Activated CD4-positive, alpha-beta T cell treated with anti-CD3 and anti-CD28 coated beads for 36 hours (primary cell): Measurements from ENCODE around the gene RAB17. TPM values are rescaled to one million over a fixed set of nuclear protein-coding genes. Genes with fewer than 3 reads are reported as not detected.

Source experiments
- ATAC-seq: fragments of 200-7000 bp; cut with Tn5 transposase; one replicate; pipeline ENCODE4 v1.10.0; 2021; ENCODE audit warnings: mild to moderate bottlenecking, moderate library complexity
- CTCF ChIA-PET: fragments of 350-600 bp; sonication (Branson Sonifier 250); formaldehyde crosslinking; loops from one replicate; lab custom pipeline; 2021; ENCODE audit warnings: antibody characterized with exemption; lab: Charles Lee
- POLR2A ChIA-PET: fragments of 350-600 bp; sonication (Branson Sonifier 250); formaldehyde crosslinking; loops from one replicate; lab custom pipeline; 2021; ENCODE audit warnings: antibody characterized with exemption, inconsistent platforms; lab: Charles Lee
- DNase-seq: peaks from one replicate; pipeline ENCODE4 v3.0.0-alpha.2; 2020
- H3K27ac Mint-ChIP-seq: one replicate; pipeline ENCODE4 v1.8.0; 2021; ENCODE audit warnings: mixed read lengths
- H3K27me3 Mint-ChIP-seq: one replicate; pipeline ENCODE4 v1.8.0; 2021; ENCODE audit warnings: mixed read lengths
- H3K36me3 Mint-ChIP-seq: one replicate; pipeline ENCODE4 v1.8.0; 2021; ENCODE audit warnings: low read depth, mixed read lengths
- H3K4me1 Mint-ChIP-seq: one replicate; pipeline ENCODE4 v1.8.0; 2021; ENCODE audit warnings: mixed read lengths
- H3K4me3 Mint-ChIP-seq: one replicate; pipeline ENCODE4 v1.8.0; 2021; ENCODE audit warnings: mild to moderate bottlenecking, moderate library complexity, mixed read lengths
- H3K9me3 Mint-ChIP-seq: one replicate; pipeline ENCODE4 v1.8.0; 2021; ENCODE audit warnings: low read depth, mixed read lengths
- intact Hi-C, 2 experiments: fragments of 100-400 bp; cut with DNase I in 1 of 2; cut with micrococcal nuclease in 1 of 2; formaldehyde crosslinking; loops; one replicate each; pipeline versions ENCODE4 v1.14.2 to v1.15.1; 2022 to 2024; cut with DNase I, micrococcal nuclease
- total RNA-seq, 2 experiments: library from RNA; stranded (reverse); gene quantifications; one replicate each; pipeline ENCODE4 v1.2.3, GENCODE V29; 2021

Gene RAB17
- total RNA-seq, 2 experiments from 2014 or later: 0.18 to 0.30 TPM

- DNase-seq (no peak), ATAC-seq (no peak)
- ChIA-PET CTCF (interaction anchor here (1.1 to 1.3 kb wide), 2 partner anchors 18 to 55 kb away, joined by 3 to 9 read pairs; no protein-coding TSS in a partner anchor), POLR2A (no interaction called here)
- Mint-ChIP-seq H3K27me3 (no peaks in the 10 kb centered on the region), H3K27ac (no peak overlapping the region), H3K4me3 (no peak overlapping the region), H3K36me3 (no peaks in the 10 kb centered on the region), H3K9me3 (no peaks in the 10 kb centered on the region), H3K4me1 (no peaks in the 10 kb centered on the region)
- intact Hi-C loops: no loop called here
Observed at GRCh38 chr2:237567276-237568029, 23.1 kb downstream of the RAB17 start.

DNA sequence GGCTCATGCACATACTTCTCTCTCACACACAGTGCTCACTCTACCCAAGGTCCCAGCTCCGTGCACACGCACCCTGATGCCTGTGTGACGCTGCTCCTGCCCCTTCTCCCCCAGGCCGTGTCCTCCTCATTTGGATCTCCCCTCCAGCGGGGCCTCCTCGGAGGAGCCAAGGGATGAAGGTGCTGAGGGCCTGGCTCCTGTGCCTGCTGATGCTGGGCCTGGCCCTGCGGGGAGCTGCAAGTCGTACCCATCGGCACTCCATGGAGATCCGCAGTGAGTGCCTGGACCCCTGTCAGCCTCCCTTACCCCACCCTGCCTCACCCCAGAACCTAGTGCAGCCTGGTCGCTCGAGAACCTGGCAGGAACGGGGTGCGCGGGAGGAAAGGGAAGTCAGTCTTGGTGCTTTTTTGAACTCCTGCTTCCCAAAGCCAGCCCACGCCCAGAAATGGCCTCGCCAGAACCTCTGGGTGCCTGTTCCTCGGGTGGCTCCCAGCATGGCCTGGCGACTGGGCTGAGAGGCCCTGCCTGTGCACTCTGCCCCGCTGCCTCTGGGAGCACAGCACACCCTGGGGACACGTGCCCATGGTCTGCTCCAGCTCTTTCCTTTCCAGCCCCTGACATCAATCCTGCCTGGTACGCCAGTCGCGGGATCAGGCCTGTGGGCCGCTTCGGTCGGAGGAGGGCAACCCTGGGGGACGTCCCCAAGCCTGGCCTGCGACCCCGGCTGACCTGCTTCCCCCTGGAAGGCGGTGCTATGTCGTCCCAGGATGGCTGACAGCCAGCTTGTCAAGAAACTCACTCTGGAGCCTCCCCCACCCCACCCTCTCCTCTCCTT is 23.9 kb downstream of the RAB17 start, which contains the start of gene PRLH:
PRLH (plus strand) TSS at position 174 of the 835 bp plus-strand sequence; CDS start at position 174, 0 bp downstream.
- no peak for DNase-seq
- Mint-ChIP-seq H3K27ac (no peak within 1 kb of the TSS), H3K4me1 (no peaks in the 10 kb centered on the region), H3K9me3 (no peaks in the 10 kb centered on the region), H3K36me3 (no peaks in the 10 kb centered on the region), H3K4me3 (no peak within 1 kb of the TSS), H3K27me3 (no peaks in the 10 kb centered on the region)
- ChIA-PET CTCF (interaction anchor here (1.3 kb wide), 1 partner anchor 54 kb away, joined by 9 read pairs; no protein-coding TSS in a partner anchor), POLR2A (interaction anchor here (0.6 kb wide), 1 partner anchor 439 kb away, joined by 3 read pairs; no protein-coding TSS in a partner anchor)
- no peak for ATAC-seq
- intact Hi-C loops: no loop called here

- CTCF ChIA-PET: no interaction called here
- ATAC-seq: no peak
Observed at GRCh38 chr2:237565974-237566373, 24.6 kb downstream of the RAB17 start.

DNA sequence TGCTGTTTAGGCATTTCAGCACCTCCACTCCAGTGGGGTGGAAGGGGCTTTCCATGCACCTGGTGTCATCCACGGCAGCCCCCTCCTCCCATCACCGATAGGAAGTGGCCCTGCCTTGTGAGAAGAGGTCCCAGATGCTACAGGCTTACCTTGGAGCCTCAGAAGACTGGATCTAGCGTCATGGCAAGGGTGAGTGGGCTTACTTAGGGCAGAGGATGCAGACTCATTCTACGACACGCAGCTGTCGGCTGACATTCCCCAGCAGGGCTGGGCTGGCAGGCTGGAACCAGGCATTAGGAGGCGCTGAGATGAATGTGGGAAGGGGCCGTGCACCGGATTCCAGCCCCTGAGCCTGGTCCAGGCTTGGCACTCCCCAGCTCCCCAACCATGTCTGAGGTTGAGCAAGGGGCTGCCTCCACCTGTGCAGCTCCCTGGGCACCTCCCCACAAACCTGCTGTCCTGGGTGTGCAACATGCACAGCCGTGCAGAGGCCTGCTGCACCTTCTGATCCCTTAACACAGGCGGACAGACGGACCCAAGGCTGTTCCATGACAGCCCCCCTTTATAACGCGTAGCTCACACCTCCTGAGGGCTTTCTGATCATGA is 25.9 kb downstream of the RAB17 start:
- ChIA-PET CTCF (interaction anchor here (2.0 kb wide), 1 partner anchor 8 kb away, joined by 12 read pairs; no protein-coding TSS in a partner anchor), POLR2A (no interaction called here)
- Mint-ChIP-seq H3K27ac (no peak overlapping the region), H3K27me3 (no peaks in the 10 kb centered on the region), H3K9me3 (no peaks in the 10 kb centered on the region), H3K4me1 (no peaks in the 10 kb centered on the region), H3K4me3 (no peak overlapping the region), H3K36me3 (no peaks in the 10 kb centered on the region)
- ATAC-seq (no peak), DNase-seq (no peak)
- intact Hi-C loops: no loop called here

More at GRCh38 chr2:237565974-237566373, 24.6 kb downstream of the RAB17 start:
- no peaks in the 10 kb centered on the region for H3K27me3 Mint-ChIP-seq
- H3K4me1 Mint-ChIP-seq: no peaks in the 10 kb centered on the region
- DNase-seq: no peak
- no peaks in the 10 kb centered on the region for H3K36me3 Mint-ChIP-seq
- H3K9me3 Mint-ChIP-seq: no peaks in the 10 kb centered on the region
- intact Hi-C loops: no loop called here
- POLR2A ChIA-PET: no interaction called here
- no peak overlapping the region for H3K27ac Mint-ChIP-seq
- no peak overlapping the region for H3K4me3 Mint-ChIP-seq

GRCh38 chr2:237563816-237564215 is 26.7 kb downstream of the RAB17 start:
- ChIA-PET POLR2A (no interaction called here), CTCF (interaction anchor here (0.6 to 2.0 kb wide), 3 partner anchors 8 to 143 kb away, joined by 3 to 12 read pairs (median 3); no protein-coding TSS in a partner anchor)
- H3K4me1 Mint-ChIP-seq: no peaks in the 10 kb centered on the region
- no peaks in the 10 kb centered on the region for H3K36me3 Mint-ChIP-seq
- no peak for ATAC-seq
- H3K9me3 Mint-ChIP-seq: no peaks in the 10 kb centered on the region
- intact Hi-C loops: no loop called here
- H3K27me3 Mint-ChIP-seq: no peaks in the 10 kb centered on the region
- H3K27ac Mint-ChIP-seq: no peak overlapping the region
- no peak overlapping the region for H3K4me3 Mint-ChIP-seq
- no peak for DNase-seq

- CTCF ChIA-PET: interaction anchor here (0.7 to 2.9 kb wide), 3 partner anchors 30 to 1555 kb away, joined by 3 to 10 read pairs (median 4); no protein-coding TSS in a partner anchor
- Mint-ChIP-seq H3K4me3 (no peak overlapping the region), H3K4me1 (peaks cover 13% of the 10 kb centered on the region), H3K36me3 (peaks cover 1% of the 10 kb centered on the region), H3K27me3 (peaks cover 6% of the 10 kb centered on the region), H3K9me3 (peaks cover under 1% of the 10 kb centered on the region), H3K27ac (no peak overlapping the region)
- intact Hi-C loops: no loop called here
- DNase-seq (no peak), ATAC-seq (no peak)
- POLR2A ChIA-PET: no interaction called here
Observed at GRCh38 chr2:237561221-237561620, 29.3 kb downstream of the RAB17 start.

- Mint-ChIP-seq H3K36me3 (peaks cover 6% of the 10 kb centered on the region), H3K4me1 (peaks cover 13% of the 10 kb centered on the region), H3K27ac (no peak overlapping the region), H3K27me3 (peaks cover 9% of the 10 kb centered on the region), H3K4me3 (no peak overlapping the region), H3K9me3 (peaks cover 6% of the 10 kb centered on the region)
- ATAC-seq: no peak
- ChIA-PET CTCF (interaction anchor here (1.0 to 3.7 kb wide), 4 partner anchors 10 to 49 kb away, joined by 3 to 17 read pairs (median 4); no protein-coding TSS in a partner anchor), POLR2A (no interaction called here)
- intact Hi-C loops: no loop called here
- DNase-seq: no peak
Observed at GRCh38 chr2:237558961-237559641, 31.4 kb downstream of the RAB17 start.

GRCh38 chr2:237557633-237558015 is 32.9 kb downstream of the RAB17 start:
- Mint-ChIP-seq H3K27me3 (peaks cover 11% of the 10 kb centered on the region), H3K4me3 (no peak overlapping the region), H3K27ac (peak overlapping the region; percentile 79), H3K36me3 (peaks cover 6% of the 10 kb centered on the region), H3K4me1 (peaks cover 13% of the 10 kb centered on the region), H3K9me3 (peaks cover 6% of the 10 kb centered on the region)
- CTCF ChIA-PET: interaction anchor here (1.0 to 4.9 kb wide), 3 partner anchors 14 to 188 kb away, joined by 3 to 21 read pairs (median 17); no protein-coding TSS in a partner anchor
- ATAC-seq: peak; percentile 45
- intact Hi-C loops: loop anchor here in 1 of 2 experiments (2.0 kb wide), 1 partner anchor 117 kb away; no protein-coding TSS in a partner anchor
- no peak for DNase-seq
- POLR2A ChIA-PET: no interaction called here

GRCh38 chr2:237556773-237557632 is 33.5 kb downstream of the RAB17 start:
- DNase-seq (peak; percentile 75), ATAC-seq (peak; percentile 99)
- CTCF ChIA-PET: interaction anchor here (0.6 to 4.9 kb wide), 4 partner anchors 15 to 188 kb away, joined by 3 to 21 read pairs (median 10); no protein-coding TSS in a partner anchor

More at GRCh38 chr2:237556773-237557632, 33.5 kb downstream of the RAB17 start:
- Mint-ChIP-seq H3K9me3 (peaks cover 6% of the 10 kb centered on the region), H3K4me1 (peaks cover 13% of the 10 kb centered on the region), H3K27me3 (peaks cover 11% of the 10 kb centered on the region), H3K36me3 (peaks cover 6% of the 10 kb centered on the region), H3K4me3 (no peak overlapping the region), H3K27ac (peak overlapping the region; percentile 79)
- POLR2A ChIA-PET: interaction anchor here (0.6 kb wide), 1 partner anchor 29 kb away, joined by 3 read pairs; no protein-coding TSS in a partner anchor
- intact Hi-C loops: loop anchor here in 1 of 2 experiments (2.0 kb wide), 1 partner anchor 116 kb away; no protein-coding TSS in a partner anchor
